Smooth muscle cell (in vitro differentiated cells): ENCODE data around the gene ANO1. TPM values are rescaled to one million over a fixed set of nuclear protein-coding genes. Genes with fewer than 3 reads are reported as not detected.

Source experiments
- DNase-seq: peaks from one replicate; lab custom pipeline; 2025; ENCODE audit not compliant: unreplicated experiment; lab: John Stamatoyannopoulos, UW
- H2AFZ ChIP-seq: fragments of 200-600 bp; sonication (generic); 2 replicates; pipeline ENCODE4 v1.6.0; 2016; ENCODE audit warnings: antibody characterized with exemption, low read depth, mild to moderate bottlenecking
- H3F3A ChIP-seq: fragments of 200-600 bp; sonication (generic); 2 replicates; pipeline ENCODE4 v1.6.0; 2017; ENCODE audit warnings: antibody characterized with exemption, low read depth
- H3K27ac ChIP-seq: fragments of 200-600 bp; sonication (generic); 2 replicates; pipeline ENCODE4 v1.5.1; 2016; ENCODE audit warnings: low read depth, mild to moderate bottlenecking
- H3K27me3 ChIP-seq: fragments of 200-600 bp; sonication (generic); 2 replicates; pipeline ENCODE4 v1.6.1; 2016; ENCODE audit warnings: low read depth, mild to moderate bottlenecking
- H3K36me3 ChIP-seq: fragments of 200-600 bp; sonication (generic); 2 replicates; pipeline ENCODE4 v1.5.1; 2016; ENCODE audit warnings: low read depth
- H3K4me1 ChIP-seq: fragments of 200-600 bp; sonication (generic); 2 replicates; pipeline ENCODE4 v1.5.1; 2016; ENCODE audit warnings: low read depth
- H3K4me2 ChIP-seq: fragments of 200-600 bp; sonication (generic); 2 replicates; pipeline ENCODE4 v1.6.0; 2016; ENCODE audit warnings: mild to moderate bottlenecking
- H3K4me3 ChIP-seq: fragments of 200-600 bp; sonication (generic); 2 replicates; pipeline ENCODE4 v1.5.1; 2016; ENCODE audit warnings: mild to moderate bottlenecking
- H3K79me2 ChIP-seq: fragments of 200-600 bp; sonication (generic); 2 replicates; pipeline ENCODE4 v1.6.0; 2016; ENCODE audit warnings: low read depth, mild to moderate bottlenecking
- H3K9ac ChIP-seq: fragments of 200-600 bp; sonication (generic); 2 replicates; pipeline ENCODE4 v1.6.0; 2016; ENCODE audit warnings: low read depth
- H3K9me3 ChIP-seq: fragments of 200-600 bp; sonication (generic); replicated peaks from 2 replicates; pipeline ENCODE4 v1.5.1; 2016; ENCODE audit warnings: low read depth
- H4K20me1 ChIP-seq: fragments of 200-600 bp; sonication (generic); 2 replicates; pipeline ENCODE4 v1.6.0; 2016; ENCODE audit warnings: low read depth
- WGBS: methylation state at CpG from one replicate; pipeline ENCODE4 v1.1.7; 2016; ENCODE audit warnings: low lambda C conversion rate; 5-methylcytosine and 5-hydroxymethylcytosine counted together
- polyA plus RNA-seq: library from polyadenylated mRNA; unstranded; fragments of >200 nt; fragmentation: Nextera tagmentation; extraction: Ambion mirVana; gene quantifications from 2 replicates; pipeline ENCODE4 v1.2.1, GENCODE V29; 2016
- total RNA-seq: library from RNA; depleted of rRNA; stranded (reverse); fragments of >200 nt; gene quantifications from 2 replicates; pipeline ENCODE4 v1.2.3, GENCODE V29; 2014
- TF ChIP-seq, protein P1 (sequence below): fragments of 200-600 bp; sonication (generic); IDR thresholded peaks from 2 replicates; pipeline ENCODE4 v1.5.1; 2017; ENCODE audit warnings: borderline replicate concordance, mild to moderate bottlenecking, antibody characterized with exemption; ENCODE audit not compliant: insufficient read depth, poor library complexity, severe bottlenecking

The ANO1 gene
- total and polyA plus RNA-seq, 2 experiments from 2014 or later, result 93.4 to 133 TPM

DNA sequence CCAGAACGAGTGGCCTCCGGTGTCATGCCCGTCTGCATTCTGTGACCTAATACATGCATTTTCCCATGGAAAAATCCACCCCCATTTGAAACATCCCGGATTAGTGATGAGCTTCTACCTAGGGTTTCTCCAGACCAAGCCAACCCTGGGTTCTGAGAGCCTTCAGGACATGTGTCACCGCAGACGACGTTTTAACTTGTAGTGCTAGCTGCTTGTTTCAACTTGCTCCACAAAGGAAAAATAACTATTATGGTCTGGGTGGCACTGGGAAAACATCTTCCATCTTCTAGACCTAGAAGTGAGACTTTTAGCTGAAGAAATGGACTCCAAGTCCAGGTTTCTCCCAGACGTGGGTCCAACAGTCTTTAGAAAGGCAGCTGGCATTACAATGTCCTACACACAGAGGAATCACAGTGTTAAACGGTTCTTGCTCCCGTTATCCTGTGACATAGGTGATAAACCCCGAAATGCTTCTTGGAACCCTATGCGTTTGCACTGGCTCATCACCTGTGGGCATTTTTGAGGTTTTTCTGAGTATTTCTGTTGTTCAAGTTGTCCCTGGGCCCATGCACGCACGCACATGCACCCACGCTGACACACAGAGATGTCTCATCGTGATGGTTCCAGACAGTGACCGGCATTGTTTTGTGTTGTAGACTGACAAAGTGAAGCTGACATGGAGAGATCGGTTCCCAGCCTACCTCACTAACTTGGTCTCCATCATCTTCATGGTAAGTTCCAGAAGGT is 78.3 kb downstream of the ANO1 start:
- 86% methylated on average over 18 of the region's 18 CpGs for WGBS
- H3K27me3 ChIP-seq, result no peaks in the 10 kb centered on the region
- no peaks in the 10 kb centered on the region for H3K36me3 ChIP-seq
- TF ChIP-seq, protein P1, sequence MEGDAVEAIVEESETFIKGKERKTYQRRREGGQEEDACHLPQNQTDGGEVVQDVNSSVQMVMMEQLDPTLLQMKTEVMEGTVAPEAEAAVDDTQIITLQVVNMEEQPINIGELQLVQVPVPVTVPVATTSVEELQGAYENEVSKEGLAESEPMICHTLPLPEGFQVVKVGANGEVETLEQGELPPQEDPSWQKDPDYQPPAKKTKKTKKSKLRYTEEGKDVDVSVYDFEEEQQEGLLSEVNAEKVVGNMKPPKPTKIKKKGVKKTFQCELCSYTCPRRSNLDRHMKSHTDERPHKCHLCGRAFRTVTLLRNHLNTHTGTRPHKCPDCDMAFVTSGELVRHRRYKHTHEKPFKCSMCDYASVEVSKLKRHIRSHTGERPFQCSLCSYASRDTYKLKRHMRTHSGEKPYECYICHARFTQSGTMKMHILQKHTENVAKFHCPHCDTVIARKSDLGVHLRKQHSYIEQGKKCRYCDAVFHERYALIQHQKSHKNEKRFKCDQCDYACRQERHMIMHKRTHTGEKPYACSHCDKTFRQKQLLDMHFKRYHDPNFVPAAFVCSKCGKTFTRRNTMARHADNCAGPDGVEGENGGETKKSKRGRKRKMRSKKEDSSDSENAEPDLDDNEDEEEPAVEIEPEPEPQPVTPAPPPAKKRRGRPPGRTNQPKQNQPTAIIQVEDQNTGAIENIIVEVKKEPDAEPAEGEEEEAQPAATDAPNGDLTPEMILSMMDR, result no peak
- H3K27ac ChIP-seq, result no peak overlapping the region
- no peak overlapping the region for H2AFZ ChIP-seq
- H3K4me1 ChIP-seq, result no peaks in the 10 kb centered on the region
- H3K4me2 ChIP-seq, result no peak overlapping the region
- no peak overlapping the region for H3K9ac ChIP-seq
- no peaks in the 10 kb centered on the region for H3F3A ChIP-seq
- H4K20me1 ChIP-seq, result no peaks in the 10 kb centered on the region
- H3K79me2 ChIP-seq, result no peaks in the 10 kb centered on the region
- no peak overlapping the region for H3K4me3 ChIP-seq
- DNase-seq, result no peak
- H3K9me3 ChIP-seq, result no peaks in the 10 kb centered on the region

- H3K79me2 ChIP-seq, result no peaks in the 10 kb centered on the region
- 49% methylated on average over 8 of the region's 8 CpGs for WGBS
These were observed 80.1 kb downstream of the ANO1 start for GRCh38 chr11:70158201-70158600.

DNA sequence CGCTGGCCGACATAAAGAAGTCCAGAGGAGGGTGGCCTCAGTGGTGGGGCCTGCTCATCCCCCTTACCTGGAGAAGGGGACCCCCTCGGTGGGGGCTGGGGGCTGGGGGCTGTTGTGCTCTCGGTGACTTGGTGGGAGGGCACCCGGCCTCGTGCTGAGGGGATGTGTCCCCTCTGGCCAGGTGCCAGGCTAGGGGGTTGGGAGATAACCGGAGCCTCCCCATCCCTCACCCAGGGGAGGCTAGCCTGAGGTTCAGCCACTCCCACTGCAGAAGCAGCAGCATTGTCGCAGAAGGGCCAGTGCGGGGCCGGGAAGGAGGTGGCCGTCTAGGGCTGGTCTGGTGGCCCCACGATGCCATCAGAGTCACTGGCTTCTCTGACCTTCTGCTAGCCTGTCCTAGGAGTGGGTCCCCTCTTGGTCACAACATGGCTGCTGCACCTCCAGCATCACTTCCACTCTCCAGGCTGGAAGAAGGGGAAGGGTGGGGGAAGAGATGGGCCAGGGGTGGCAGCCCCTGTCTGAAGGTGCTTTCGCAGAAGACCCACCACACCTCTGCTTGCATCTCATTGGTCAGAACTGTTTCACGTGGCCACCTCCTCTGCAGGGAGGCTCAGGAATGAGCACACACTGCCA is 80.8 kb downstream of the ANO1 start:
- no peaks in the 10 kb centered on the region for H3K9me3 ChIP-seq
- no peak overlapping the region for H3K4me2 ChIP-seq
- WGBS, result 92% methylated on average over 14 of the region's 14 CpGs
- TF ChIP-seq, protein P1, result no peak
- no peaks in the 10 kb centered on the region for H3F3A ChIP-seq
- H3K36me3 ChIP-seq, result no peaks in the 10 kb centered on the region
- DNase-seq, result no peak
- H3K9ac ChIP-seq, result no peak overlapping the region
- H3K4me3 ChIP-seq, result no peak overlapping the region
- no peak overlapping the region for H3K27ac ChIP-seq
- H3K79me2 ChIP-seq, result no peaks in the 10 kb centered on the region
- no peaks in the 10 kb centered on the region for H3K27me3 ChIP-seq
- no peaks in the 10 kb centered on the region for H4K20me1 ChIP-seq
- H2AFZ ChIP-seq, result no peak overlapping the region
- H3K4me1 ChIP-seq, result no peaks in the 10 kb centered on the region

More at GRCh38 chr11:70158201-70158600, 80.1 kb downstream of the ANO1 start:
- Histone ChIP-seq H3K27ac (no peak overlapping the region), H2AFZ (no peak overlapping the region), H3K4me2 (no peak overlapping the region), H3K4me1 (no peaks in the 10 kb centered on the region), H3K27me3 (no peaks in the 10 kb centered on the region), H3F3A (no peaks in the 10 kb centered on the region), H3K9ac (no peak overlapping the region), H3K9me3 (no peaks in the 10 kb centered on the region), H3K36me3 (no peaks in the 10 kb centered on the region), H3K4me3 (no peak overlapping the region), H4K20me1 (no peaks in the 10 kb centered on the region)
- no peak for DNase-seq
- TF ChIP-seq, protein P1, result peak; percentile 12
